Osteocyte (in vitro differentiated cells): ENCODE results near the gene PELI3. TPM values are rescaled to one million over a fixed set of nuclear protein-coding genes. Genes with fewer than 3 reads are reported as not detected.
A peak's percentile ranks its signal among the peaks of the same experiment; 100 is the strongest.
"Not testable (repeated sequence)": the region's sequence is repeated elsewhere in the genome, so short reads cannot be mapped to it uniquely, and the experiment has no call there.

Source experiments
- DNase-seq: peaks from one replicate; pipeline ENCODE4 v3.0.0; 2021; ENCODE audit warnings: mixed read lengths; ENCODE audit not compliant: unreplicated experiment; ENCODE audit errors: extremely low spot score
- H3K27ac Mint-ChIP-seq: one replicate; pipeline ENCODE4 v1.8.0; 2021; ENCODE audit warnings: mild to moderate bottlenecking, mixed read lengths; ENCODE audit not compliant: unreplicated experiment
- H3K27me3 Mint-ChIP-seq: one replicate; pipeline ENCODE4 v1.8.0; 2021; ENCODE audit warnings: mixed read lengths; ENCODE audit not compliant: unreplicated experiment
- H3K36me3 Mint-ChIP-seq: one replicate; pipeline ENCODE4 v1.8.0; 2021; ENCODE audit warnings: mixed read lengths; ENCODE audit not compliant: unreplicated experiment
- H3K4me1 Mint-ChIP-seq: one replicate; pipeline ENCODE4 v1.8.0; 2021; ENCODE audit warnings: mixed read lengths; ENCODE audit not compliant: unreplicated experiment
- H3K4me3 Mint-ChIP-seq: one replicate; pipeline ENCODE4 v1.8.0; 2021; ENCODE audit warnings: mild to moderate bottlenecking, moderate library complexity, mixed read lengths; ENCODE audit not compliant: unreplicated experiment
- H3K9me3 Mint-ChIP-seq: one replicate; pipeline ENCODE4 v1.8.0; 2021; ENCODE audit warnings: mixed read lengths; ENCODE audit not compliant: unreplicated experiment
- CTCF ChIP-seq: fragments of 200-600 bp; sonication (generic); IDR thresholded peaks from 2 replicates; pipeline ENCODE4 v1.5.0; 2021; ENCODE audit warnings: antibody characterized with exemption, mild to moderate bottlenecking, moderate library complexity
- total RNA-seq: library from RNA; stranded (reverse); gene quantifications from 2 replicates; pipeline ENCODE4 v1.2.1, GENCODE V29; 2021

The PELI3 gene
- total RNA-seq, 1 donor from 2014 or later = 13.6 TPM

GRCh38 chr11:66429983-66430602 is 36.6 kb upstream of the PELI3 start:
- no peaks in the 10 kb centered on the region for H3K4me1 Mint-ChIP-seq
- H3K4me3 Mint-ChIP-seq = no peak overlapping the region
- TF ChIP-seq CTCF = peak; percentile 83
- H3K9me3 Mint-ChIP-seq = no peaks in the 10 kb centered on the region
- peaks cover 7% of the 10 kb centered on the region for H3K36me3 Mint-ChIP-seq
- DNase-seq = peak; percentile 89
- H3K27me3 Mint-ChIP-seq = no peaks in the 10 kb centered on the region
- no peak overlapping the region for H3K27ac Mint-ChIP-seq

GRCh38 chr11:66431287-66431686 is 35.4 kb upstream of the PELI3 start:
- not testable (repeated sequence) for H3K4me3 Mint-ChIP-seq, H3K27ac Mint-ChIP-seq

GRCh38 chr11:66431871-66432329 is 34.8 kb upstream of the PELI3 start:
- H3K27me3 Mint-ChIP-seq, H3K9me3 Mint-ChIP-seq, DNase-seq, H3K4me3 Mint-ChIP-seq, H3K27ac Mint-ChIP-seq, H3K4me1 Mint-ChIP-seq: not testable (repeated sequence)
- peaks cover 22% of the 10 kb centered on the region for H3K36me3 Mint-ChIP-seq

More at GRCh38 chr11:66431287-66431686, 35.4 kb upstream of the PELI3 start:
- not testable (repeated sequence) for H3K4me1 Mint-ChIP-seq, DNase-seq, H3K9me3 Mint-ChIP-seq, H3K27me3 Mint-ChIP-seq
- H3K36me3 Mint-ChIP-seq = peaks cover 16% of the 10 kb centered on the region

- H3K4me3 Mint-ChIP-seq = no peak overlapping the region
- DNase-seq = no peak
- no peak overlapping the region for H3K27ac Mint-ChIP-seq
- peaks cover 3% of the 10 kb centered on the region for H3K4me1 Mint-ChIP-seq
- H3K27me3 Mint-ChIP-seq = no peaks in the 10 kb centered on the region
- no peak for TF ChIP-seq CTCF
- H3K36me3 Mint-ChIP-seq = peaks cover 22% of the 10 kb centered on the region
- H3K9me3 Mint-ChIP-seq = no peaks in the 10 kb centered on the region
Observed at GRCh38 chr11:66432597-66432996, 34.1 kb upstream of the PELI3 start.

GRCh38 chr11:66437979-66438503 is 28.7 kb upstream of the PELI3 start:
- Mint-ChIP-seq H3K27me3 (peaks cover under 1% of the 10 kb centered on the region), H3K9me3 (peaks cover 1% of the 10 kb centered on the region), H3K27ac (peak overlapping the region; percentile 95), H3K4me1 (peaks cover 10% of the 10 kb centered on the region), H3K4me3 (peak overlapping the region; percentile 89), H3K36me3 (peaks cover 18% of the 10 kb centered on the region)
- no peak for TF ChIP-seq CTCF
- DNase-seq = no peak
